Heart right ventricle (tissue), 16 donors: ENCODE results near the gene RAP1GDS1. TPM values are rescaled to one million over a fixed set of nuclear protein-coding genes. Genes with fewer than 3 reads are reported as not detected.

Experiments
- ATAC-seq, 8 donors: fragments of 200-7000 bp; cut with Tn5 transposase; one replicate each; pipeline ENCODE4 v1.9.1; 2020; ENCODE audit warnings: mild to moderate bottlenecking in 8 of 8, moderate library complexity in 8 of 8, moderate number of reproducible peaks in 1 of 8
- DNase-seq, 2 donors: peaks; one replicate each; pipeline ENCODE4 v3.0.0-alpha.2; 2020
- H3K27ac ChIP-seq, 10 donors: fragments of 200-600 bp; sonication (generic) in 2 of 10; one replicate each; pipeline versions ENCODE4 v1.5.0 to v1.8.0; 2020 to 2022; ENCODE audit warnings: mild to moderate bottlenecking in 3 of 10
- H3K27me3 ChIP-seq, 7 donors: fragments of 200-600 bp; one replicate each; pipeline ENCODE4 v1.8.0; 2021 to 2022; ENCODE audit warnings: mild to moderate bottlenecking in 2 of 7
- H3K36me3 ChIP-seq, 9 donors: fragments of 200-600 bp; sonication (generic) in 1 of 9; one replicate each; pipeline versions ENCODE4 v1.5.0 to v1.8.0; 2020 to 2022; ENCODE audit warnings: mild to moderate bottlenecking in 2 of 9
- H3K4me1 ChIP-seq, 9 donors: fragments of 200-600 bp; sonication (generic) in 1 of 9; one replicate each; pipeline versions ENCODE4 v1.5.0 to v1.8.0; 2020 to 2022; ENCODE audit warnings: mild to moderate bottlenecking in 4 of 9
- H3K4me3 ChIP-seq, 10 donors: fragments of 200-600 bp; sonication (generic) in 2 of 10; one replicate each; pipeline versions ENCODE4 v1.5.0 to v1.8.0; 2020 to 2022; ENCODE audit warnings: mild to moderate bottlenecking in 7 of 10, moderate library complexity in 2 of 10
- H3K9me3 ChIP-seq, 11 donors: fragments of 200-600 bp in 10 of 11; sonication (generic) in 2 of 11; one replicate each; pipeline versions ENCODE4 v1.5.0 to v1.8.0; 2013 to 2022; ENCODE audit warnings: mild to moderate bottlenecking in 2 of 11, control low read depth in 1 of 11, moderate library complexity in 1 of 11
- WGBS, 2 donors: extraction: QIAGEN DNeasy Blood & Tissue Kit; methylation state at CpG; one replicate each; pipeline ENCODE4 v1.1.7; 2013; ENCODE audit warnings: inconsistent platforms in 1 of 2; 5-methylcytosine and 5-hydroxymethylcytosine counted together
- intact Hi-C, 10 donors: fragments of 100-400 bp; cut with DNase I; formaldehyde crosslinking; loops; one replicate each; pipeline versions ENCODE4 v1.11.1 to v1.14.2; 2022
- polyA plus RNA-seq, 2 donors: library from polyadenylated mRNA; stranded (reverse); fragments of 200-250 nt; gene quantifications; one replicate each; pipeline ENCODE4 v1.2.3, GENCODE V29; 2013
- total RNA-seq, 10 donors: library from RNA; stranded (reverse); fragmentation: NEBNext Ultra II Directional in 3 of 10; extraction: Animal tissue kit (Norgen Biotek cat#: 25700) in 3 of 10; gene quantifications; one replicate each; pipeline versions ENCODE4 v1.2.1 to v1.2.4, GENCODE V29; 2021 to 2023
- TF ChIP-seq, protein P1 (sequence below), 9 donors: fragments of 200-600 bp; sonication (generic) in 2 of 9; IDR thresholded peaks; one replicate each; pipeline versions ENCODE4 v1.5.0 to v1.8.0; 2021 to 2022; ENCODE audit warnings: antibody characterized with exemption in 9 of 9, mild to moderate bottlenecking in 5 of 9, moderate library complexity in 1 of 9
- donor health status: Arrhythmogenic right ventricular cardiomyopathy.
- donor health status: ischemic (EF 13 %, LVEDD 7.1; RV severe dilation, severe dysfunction).
- donor health status: healthy with polysubstance abuse.
- donor health status: DM: no; HTN: yes; CAD: no.
- donor health status: DM: no; HTN: no; CAD: no.
- donor health status: ischemic (EF 25% LVEDD 6.9; RV normal size, moderate dysfunction).
- donor health status: ischemic (EF 25% LVEDD 5.7; RV mildly dilated, moderate dysfunction).
- donor health status: healthy.
- donor health status: DM: yes; HTN: yes; CAD: no.
- donor health status: Ischemic cardiomyopathy.
- donor health status: ischemic (EF 35%, LVEDD 5.7; RV mildly dilated, moderate dysfunction).
- donor health status: nonischemic (EF 11% LVEDD 7.7; RV severe dilation, severe dysfunction).
- donor health status: DM: yes; HTN: yes; CAD: no.
- donor health status: PGD.
- donor health status: ischemic (EF 29% LVEDD 5.4; RV normal size, mild dysfunction).
- donor health status: nonischemic (EF 23%, LVEDD 6.1; RV moderate dilation, normal function).

Gene RAP1GDS1
- total and polyA plus RNA-seq, 12 donors: 7.0 to 21.3 (median 12.7) TPM

GRCh38 chr4:98462487-98462886, 201.3 kb downstream of the RAP1GDS1 start:
- no peaks in the 10 kb centered on the region for H3K36me3 ChIP-seq
- ATAC-seq (no peak), DNase-seq (no peak)
- H3K9me3 ChIP-seq: no peaks in the 10 kb centered on the region
- intact Hi-C loops: loop anchor here in 7 of 10 donors (10.0 kb wide), 5 partner anchors 172 to 592 kb away; partner anchors contain the start of gene TSPAN5 (in 2 of the 7)
- TF ChIP-seq, protein P1, sequence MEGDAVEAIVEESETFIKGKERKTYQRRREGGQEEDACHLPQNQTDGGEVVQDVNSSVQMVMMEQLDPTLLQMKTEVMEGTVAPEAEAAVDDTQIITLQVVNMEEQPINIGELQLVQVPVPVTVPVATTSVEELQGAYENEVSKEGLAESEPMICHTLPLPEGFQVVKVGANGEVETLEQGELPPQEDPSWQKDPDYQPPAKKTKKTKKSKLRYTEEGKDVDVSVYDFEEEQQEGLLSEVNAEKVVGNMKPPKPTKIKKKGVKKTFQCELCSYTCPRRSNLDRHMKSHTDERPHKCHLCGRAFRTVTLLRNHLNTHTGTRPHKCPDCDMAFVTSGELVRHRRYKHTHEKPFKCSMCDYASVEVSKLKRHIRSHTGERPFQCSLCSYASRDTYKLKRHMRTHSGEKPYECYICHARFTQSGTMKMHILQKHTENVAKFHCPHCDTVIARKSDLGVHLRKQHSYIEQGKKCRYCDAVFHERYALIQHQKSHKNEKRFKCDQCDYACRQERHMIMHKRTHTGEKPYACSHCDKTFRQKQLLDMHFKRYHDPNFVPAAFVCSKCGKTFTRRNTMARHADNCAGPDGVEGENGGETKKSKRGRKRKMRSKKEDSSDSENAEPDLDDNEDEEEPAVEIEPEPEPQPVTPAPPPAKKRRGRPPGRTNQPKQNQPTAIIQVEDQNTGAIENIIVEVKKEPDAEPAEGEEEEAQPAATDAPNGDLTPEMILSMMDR (IDR thresholded peaks at IDR 0.05): no peak
- no peak overlapping the region for H3K4me3 ChIP-seq
- peaks cover 0 to 6% (median 4%) of the 10 kb centered on the region in 9 donors for H3K4me1 ChIP-seq
- H3K27me3 ChIP-seq: no peaks in the 10 kb centered on the region
- H3K27ac ChIP-seq: no peak overlapping the region

DNA sequence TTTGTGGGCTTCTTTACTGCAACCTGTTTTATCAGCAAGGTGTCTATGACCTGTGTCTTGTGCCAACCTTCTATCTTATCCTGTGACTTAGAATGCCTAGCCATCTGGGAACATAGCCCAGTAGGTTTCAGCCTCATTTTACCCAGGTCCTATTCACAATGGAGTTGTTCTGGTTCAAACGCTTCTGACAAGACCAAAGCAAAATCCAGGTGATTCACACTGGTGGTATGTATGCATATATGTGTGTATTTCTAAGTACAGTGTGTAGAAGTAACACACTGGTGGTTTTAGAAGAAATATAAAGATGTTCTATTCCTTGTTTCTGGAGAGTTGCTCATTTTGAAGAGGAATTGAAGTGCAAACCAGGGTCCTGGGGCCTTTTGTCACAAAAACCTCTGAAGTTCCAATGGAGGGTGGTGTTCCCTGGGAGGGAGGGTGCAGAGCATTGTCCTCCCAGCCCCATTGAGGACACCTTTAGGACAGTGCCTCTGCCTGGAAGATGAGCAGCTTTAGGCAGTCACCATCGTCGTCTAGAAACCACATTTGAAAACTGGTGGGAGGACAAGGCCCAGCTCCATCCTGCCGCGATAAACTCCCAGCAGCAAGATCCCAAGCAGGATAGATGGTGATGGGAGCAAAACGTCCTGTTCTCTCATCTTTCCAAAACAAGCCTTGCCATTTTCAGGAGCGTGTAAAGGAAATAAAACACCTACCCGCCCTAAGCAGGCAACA, 205.8 kb downstream of the RAP1GDS1 start:
- H3K4me1 ChIP-seq: peaks cover 0 to 28% (median 17%) of the 10 kb centered on the region in 9 donors

GRCh38 chr4:98467627-98468072, 206.5 kb downstream of the RAP1GDS1 start:
- intact Hi-C loops: loop anchor here in 7 of 10 donors (2.0 to 10.0 kb wide), 13 partner anchors 160 to 995 kb away; partner anchors contain the start of gene TSPAN5 (in 3 of the 7)
- Histone ChIP-seq H3K4me1 (peaks cover 0 to 28% (median 17%) of the 10 kb centered on the region in 9 donors), H3K4me3 (peak overlapping the region; percentile 24 to 53 (median 44)), H3K36me3 (no peaks in the 10 kb centered on the region), H3K27ac (no peak overlapping the region), H3K9me3 (no peaks in the 10 kb centered on the region), H3K27me3 (no peaks in the 10 kb centered on the region)
- DNase-seq: peak; percentile 40 to 77
- TF ChIP-seq, protein P1 (IDR thresholded peaks at IDR 0.05): peak; percentile 36 to 86 (median 75)
- 1 to 2% methylated on average over 20 of the region's 20 CpGs for WGBS, 2 donors
- ATAC-seq: peak; percentile 87 to 95 (median 91)

More for the DNA sequence above, 205.8 kb downstream of the RAP1GDS1 start:
- Histone ChIP-seq H3K27ac (no peak overlapping the region), H3K27me3 (no peaks in the 10 kb centered on the region), H3K9me3 (no peaks in the 10 kb centered on the region), H3K4me3 (peak overlapping the region in 6 of 10 donors; percentile 37 to 53 (median 49)), H3K36me3 (no peaks in the 10 kb centered on the region)
- DNase-seq (no peak), ATAC-seq (no peak)
- intact Hi-C loops: loop anchor here in 7 of 10 donors (2.0 to 10.0 kb wide), 13 partner anchors 160 to 995 kb away; partner anchors contain the start of gene TSPAN5 (in 3 of the 7)
- TF ChIP-seq, protein P1 (IDR thresholded peaks at IDR 0.05): no peak
- 31 to 35% methylated on average over 8 of the region's 8 CpGs for WGBS, 2 donors

- no peak overlapping the region for H3K4me3 ChIP-seq
- intact Hi-C loops: loop anchor here in 7 of 10 donors (5.0 to 10.0 kb wide), 12 partner anchors 159 to 994 kb away; partner anchors contain the start of gene TSPAN5 (in 2 of the 7)
- H3K9me3 ChIP-seq: no peaks in the 10 kb centered on the region
- ATAC-seq (peak in 4 of 8 donors; percentile 30 to 71 (median 51)), DNase-seq (peak; percentile 28 to 29)
- 29 to 49% methylated on average over 6 of the region's 6 CpGs for WGBS, 2 donors
- peaks cover 0 to 28% (median 17%) of the 10 kb centered on the region in 9 donors for H3K4me1 ChIP-seq
- TF ChIP-seq, protein P1 (IDR thresholded peaks at IDR 0.05): no peak
- H3K36me3 ChIP-seq: no peaks in the 10 kb centered on the region
- no peaks in the 10 kb centered on the region for H3K27me3 ChIP-seq
- H3K27ac ChIP-seq: peak overlapping the region in 2 of 10 donors; percentile 13 to 25
Observed at GRCh38 chr4:98468709-98469108, 207.5 kb downstream of the RAP1GDS1 start.
